ENCODE data around the gene RAB37.

RAB37 gene

DNA sequence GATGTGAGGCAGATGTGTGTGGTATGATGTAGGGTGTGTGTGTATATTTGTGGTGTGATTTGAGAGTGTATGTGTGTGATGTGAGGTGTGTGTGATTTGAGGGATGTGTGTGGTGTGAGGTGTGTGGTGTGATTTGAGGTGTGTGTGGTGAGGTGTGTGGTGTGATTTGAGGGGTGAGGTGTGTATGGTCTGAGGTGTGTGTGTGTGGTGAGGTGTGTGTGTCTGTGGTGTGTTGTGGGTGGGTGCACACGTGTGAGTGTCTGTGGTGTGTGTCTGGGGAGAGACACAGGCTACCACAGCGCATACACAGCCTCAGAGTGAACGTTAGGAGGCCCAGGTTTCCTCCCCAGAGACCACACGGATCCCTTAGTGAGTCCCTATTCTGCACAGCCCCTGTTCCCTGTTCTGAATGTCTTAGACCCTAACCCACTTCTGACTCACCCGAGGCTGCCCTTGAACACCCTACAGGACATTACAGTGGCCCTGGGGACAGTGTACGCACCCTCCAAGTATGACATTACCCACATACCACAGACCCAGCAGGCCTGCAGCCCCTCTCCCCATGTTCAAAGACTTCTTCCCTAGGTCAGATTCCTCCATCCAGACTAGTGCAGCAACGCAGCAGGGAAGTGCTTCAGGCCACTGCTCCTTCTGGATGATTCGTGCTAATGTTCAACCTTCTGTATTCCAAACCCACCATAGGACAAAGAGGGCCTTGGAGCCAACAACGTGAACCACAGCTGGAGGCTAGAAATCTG is 3.5 kb upstream of the RAB37 start:
- TF ChIP-seq, protein P1, sequence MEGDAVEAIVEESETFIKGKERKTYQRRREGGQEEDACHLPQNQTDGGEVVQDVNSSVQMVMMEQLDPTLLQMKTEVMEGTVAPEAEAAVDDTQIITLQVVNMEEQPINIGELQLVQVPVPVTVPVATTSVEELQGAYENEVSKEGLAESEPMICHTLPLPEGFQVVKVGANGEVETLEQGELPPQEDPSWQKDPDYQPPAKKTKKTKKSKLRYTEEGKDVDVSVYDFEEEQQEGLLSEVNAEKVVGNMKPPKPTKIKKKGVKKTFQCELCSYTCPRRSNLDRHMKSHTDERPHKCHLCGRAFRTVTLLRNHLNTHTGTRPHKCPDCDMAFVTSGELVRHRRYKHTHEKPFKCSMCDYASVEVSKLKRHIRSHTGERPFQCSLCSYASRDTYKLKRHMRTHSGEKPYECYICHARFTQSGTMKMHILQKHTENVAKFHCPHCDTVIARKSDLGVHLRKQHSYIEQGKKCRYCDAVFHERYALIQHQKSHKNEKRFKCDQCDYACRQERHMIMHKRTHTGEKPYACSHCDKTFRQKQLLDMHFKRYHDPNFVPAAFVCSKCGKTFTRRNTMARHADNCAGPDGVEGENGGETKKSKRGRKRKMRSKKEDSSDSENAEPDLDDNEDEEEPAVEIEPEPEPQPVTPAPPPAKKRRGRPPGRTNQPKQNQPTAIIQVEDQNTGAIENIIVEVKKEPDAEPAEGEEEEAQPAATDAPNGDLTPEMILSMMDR (IDR thresholded peaks at IDR 0.05; ENCODE audit: low read depth, low read length) = no peak
- no peak for DNase-seq (ENCODE audit: extremely low read depth, low read depth)

DNA sequence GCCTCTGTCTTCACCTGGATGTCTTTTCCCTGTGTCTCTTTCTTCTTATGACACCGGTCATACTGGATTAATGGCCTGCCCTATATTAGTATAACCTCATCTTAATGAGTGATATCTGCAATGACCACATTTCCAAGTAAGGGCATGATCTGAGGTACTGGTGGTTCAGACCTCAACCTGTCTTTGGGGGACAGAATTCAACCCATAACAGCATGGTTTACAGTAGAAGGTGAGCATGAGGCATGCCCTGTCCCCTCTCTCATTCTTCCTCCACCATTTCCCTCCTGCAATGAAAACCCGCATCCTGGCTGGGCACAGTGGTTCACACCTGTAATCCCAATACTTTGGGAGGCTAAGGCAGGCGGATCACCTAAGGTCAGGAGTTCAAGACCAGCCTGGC is 2.8 kb upstream of the RAB37 start:
- TF ChIP-seq, protein P1 (IDR thresholded peaks at IDR 0.05; ENCODE audit: low read depth, low read length) = no peak
- no peak for DNase-seq (ENCODE audit: extremely low read depth, low read depth)

DNA sequence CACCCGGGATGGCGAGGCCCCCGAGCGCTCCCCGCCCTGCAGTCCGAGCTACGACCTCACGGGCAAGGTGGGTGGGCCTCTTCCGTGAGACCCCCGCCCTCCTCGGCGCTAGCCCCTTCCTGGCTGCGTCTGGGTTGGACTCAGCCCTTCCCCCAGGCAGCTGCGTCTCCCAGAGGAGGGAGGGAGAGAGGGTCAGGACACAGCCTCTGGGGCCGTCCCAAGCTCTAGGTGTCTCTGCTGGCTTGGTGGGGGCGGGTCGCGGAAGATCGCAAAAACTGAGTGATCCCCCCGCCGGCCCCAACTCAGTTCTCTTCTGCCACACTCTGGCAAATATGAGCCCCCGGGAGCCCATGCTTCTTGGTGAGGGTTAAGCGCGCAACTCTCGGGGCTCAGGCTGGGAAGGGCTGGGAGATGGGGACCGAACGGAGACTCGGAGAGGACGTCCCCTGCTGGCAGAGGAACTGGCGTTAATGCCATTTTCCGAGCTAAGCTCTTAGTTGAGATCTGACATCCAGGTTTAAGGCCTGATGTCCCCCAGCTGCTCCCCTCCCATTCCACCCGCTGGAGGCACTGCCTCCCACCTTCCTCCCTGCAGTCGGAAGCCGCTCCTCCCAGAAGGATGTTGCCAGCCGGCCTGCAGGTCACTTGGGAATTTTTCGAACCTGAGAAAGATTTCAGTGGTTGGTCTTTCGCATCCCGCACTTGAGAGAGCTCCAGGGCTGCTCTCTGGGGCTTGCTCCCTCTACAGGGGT is 419 bp downstream of the RAB37 start:
- TF ChIP-seq, protein P1 (IDR thresholded peaks at IDR 0.05; ENCODE audit: low read depth, low read length) = peak; percentile 23

DNA sequence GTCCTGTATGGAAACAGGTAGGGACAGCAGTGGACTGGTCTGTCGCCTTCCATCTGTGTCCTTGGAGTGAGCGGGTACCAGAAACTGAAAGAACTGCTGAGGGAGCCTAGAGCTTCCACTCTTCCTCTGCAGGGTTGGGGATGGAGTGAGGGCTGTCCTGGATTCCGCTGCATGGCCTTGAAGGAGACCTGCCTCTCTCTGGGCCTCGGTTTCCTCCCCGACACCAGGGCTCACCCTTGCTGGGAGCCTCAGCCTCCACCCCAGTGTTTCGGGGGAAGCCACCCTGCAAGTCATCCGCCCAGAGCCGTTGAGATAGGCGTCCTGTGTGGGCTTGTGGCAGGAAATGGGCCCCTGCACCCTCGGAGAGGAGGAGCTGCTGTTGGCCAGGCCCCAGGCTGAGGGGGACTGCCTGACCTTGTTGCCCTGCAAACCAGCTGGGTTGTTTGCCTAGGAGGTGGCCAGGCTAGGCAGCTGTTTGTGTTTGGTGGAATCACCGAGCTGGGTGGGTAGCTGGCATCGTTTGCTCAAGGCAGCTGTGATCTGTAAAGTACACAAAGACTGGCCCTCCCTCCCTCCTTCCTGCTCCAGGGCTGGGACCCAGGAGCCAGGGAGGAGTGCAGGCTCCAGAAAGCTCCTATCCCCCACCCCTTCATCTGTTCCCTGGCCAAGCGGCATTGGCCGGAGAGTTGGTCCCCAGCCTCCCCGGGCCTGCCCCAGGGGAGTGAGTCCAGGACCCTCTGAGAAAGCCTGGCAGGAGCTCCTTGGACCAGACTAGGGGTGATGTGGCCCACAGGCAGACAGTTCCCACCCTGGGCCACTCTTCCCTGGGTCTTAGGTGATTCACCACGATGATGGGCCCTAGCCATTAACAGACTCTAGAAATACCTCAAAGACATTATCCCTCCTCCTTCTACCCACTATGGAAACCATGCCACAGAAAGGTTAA is 1.3 kb downstream of the RAB37 start:
- no peak for DNase-seq (ENCODE audit: extremely low read depth, low read depth)
- TF ChIP-seq, protein P1 (IDR thresholded peaks at IDR 0.05; ENCODE audit: low read depth, low read length) = no peak

More for the DNA sequence above, 419 bp downstream of the RAB37 start:
- no peak for DNase-seq (ENCODE audit: extremely low read depth, low read depth)

DNA sequence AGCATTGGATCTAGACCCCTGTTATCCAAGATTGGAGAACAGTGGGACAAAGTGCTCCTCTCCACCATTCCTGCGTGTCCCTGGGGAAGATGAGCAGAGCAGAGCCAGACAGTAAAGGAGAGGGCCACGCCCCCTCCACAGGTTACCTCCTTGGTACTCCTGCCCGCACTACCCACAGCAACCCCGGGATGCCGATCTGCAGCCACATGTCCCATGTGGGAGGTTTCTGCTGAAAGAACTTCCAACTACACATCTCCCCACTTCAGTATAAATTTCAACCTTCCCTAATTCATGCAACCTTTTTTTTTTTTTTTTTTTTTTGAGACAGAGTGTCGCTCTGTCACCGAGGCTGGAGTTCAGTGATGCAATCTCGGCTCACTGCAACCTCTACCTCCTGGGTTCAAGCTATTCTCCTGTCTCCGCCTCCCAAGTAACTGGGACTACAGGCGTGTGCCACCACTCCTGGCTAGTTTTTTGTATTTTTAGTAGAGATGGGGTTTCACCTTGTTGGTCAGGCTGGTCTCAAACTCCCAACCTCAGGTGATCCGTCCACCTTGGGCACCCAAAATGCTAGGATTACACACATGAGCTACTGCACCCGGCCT is 2.3 kb downstream of the RAB37 start:
- no peak for DNase-seq (ENCODE audit: extremely low read depth, low read depth)
- TF ChIP-seq, protein P1 (IDR thresholded peaks at IDR 0.05; ENCODE audit: low read depth, low read length) = no peak

DNA sequence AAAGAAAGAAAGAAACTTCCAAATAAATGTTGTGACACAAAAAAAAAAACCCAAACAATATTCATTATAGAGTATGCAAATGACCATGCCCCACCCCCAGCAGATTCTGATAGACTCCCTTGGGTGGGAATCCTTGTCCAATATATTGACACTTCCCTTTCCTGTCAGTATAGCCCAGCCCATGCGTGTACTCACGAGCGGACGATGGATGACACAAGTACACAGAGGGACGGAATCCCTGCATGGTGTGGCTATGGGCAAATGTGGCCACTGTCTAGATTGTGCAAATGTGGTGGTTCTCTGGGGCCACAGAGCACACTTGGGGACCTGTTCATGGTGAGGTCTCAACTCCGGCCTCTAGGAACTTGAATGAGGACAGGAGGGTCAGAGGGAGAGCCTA is 3.1 kb downstream of the RAB37 start:
- DNase-seq (ENCODE audit: extremely low read depth, low read depth) = no peak
- TF ChIP-seq, protein P1 (IDR thresholded peaks at IDR 0.05; ENCODE audit: low read depth, low read length) = no peak

All from AG09319 (cell line).